ENCODE results near the gene DIO1. TPM values are rescaled to one million over a fixed set of nuclear protein-coding genes. Genes with fewer than 3 reads are reported as not detected.
A peak's percentile ranks its signal among the peaks of the same experiment; 100 is the strongest.

Gene DIO1
- total RNA-seq, 4 donors from 2014 or later = not detected

GRCh38 chr1:53895421-53895820 lies 1.4 kb downstream of the DIO1 start:
- no peak overlapping the region for H3K4me3 ChIP-seq
- 78% methylated on average over 6 of the region's 6 CpGs for WGBS
- no peak for TF ChIP-seq POLR2A (IDR thresholded peaks at IDR 0.05; ENCODE audit: low read depth)
- no peak for TF ChIP-seq EP300 (IDR thresholded peaks at IDR 0.05)
- no peak for TF ChIP-seq CTCF (IDR thresholded peaks at IDR 0.05)
- no peak for TF ChIP-seq POLR2AphosphoS5 (IDR thresholded peaks at IDR 0.05)
- DNase-seq (ENCODE audit: extremely low spot score) = no peak
- H3K9me3 ChIP-seq = no peaks in the 10 kb centered on the region
- H3K36me3 ChIP-seq = no peaks in the 10 kb centered on the region
- no peaks in the 10 kb centered on the region for H3K27me3 ChIP-seq
- no peak overlapping the region for H3K27ac ChIP-seq (replicated peaks in 1 of 4)
- intact Hi-C loops (cut with DNase I) = loop anchor here (5.0 kb wide), 1 partner anchor 52 kb away; the partner anchor contains the start of genes IFT25 and LRRC42
- H3K4me1 ChIP-seq = peaks cover 7 to 46% (median 43%) of the 10 kb centered on the region in 4 donors

GRCh38 chr1:53896635-53897229 lies 2.7 kb downstream of the DIO1 start:
- Histone ChIP-seq H3K27me3 (no peaks in the 10 kb centered on the region), H3K36me3 (no peaks in the 10 kb centered on the region), H3K4me1 (peaks cover 3 to 41% (median 39%) of the 10 kb centered on the region in 4 donors), H3K4me3 (no peak overlapping the region), H3K9me3 (no peaks in the 10 kb centered on the region), H3K27ac (replicated peaks in 1 of 4) (peak overlapping the region; percentile 48 to 76 (median 72))
- TF ChIP-seq EP300 (IDR thresholded peaks at IDR 0.05) = peak; percentile 66
- TF ChIP-seq CTCF (IDR thresholded peaks at IDR 0.05) = no peak
- peak; percentile 50 to 66 for TF ChIP-seq POLR2AphosphoS5 (IDR thresholded peaks at IDR 0.05)
- intact Hi-C loops (cut with DNase I) = loop anchor here (5.0 kb wide), 1 partner anchor 51 kb away; the partner anchor contains the start of genes IFT25 and LRRC42
- DNase-seq (ENCODE audit: extremely low spot score) = no peak
- WGBS = 42% methylated on average over 2 of the region's 2 CpGs

- Histone ChIP-seq H3K27me3 (no peaks in the 10 kb centered on the region), H3K4me3 (no peak overlapping the region), H3K9me3 (no peaks in the 10 kb centered on the region), H3K4me1 (peaks cover 3 to 46% (median 40%) of the 10 kb centered on the region in 4 donors), H3K27ac (replicated peaks in 1 of 4) (peak overlapping the region; percentile 48 to 76 (median 60)), H3K36me3 (no peaks in the 10 kb centered on the region)
- no peak for TF ChIP-seq POLR2A (IDR thresholded peaks at IDR 0.05; ENCODE audit: low read depth)
- no peak for TF ChIP-seq EP300 (IDR thresholded peaks at IDR 0.05)
- TF ChIP-seq POLR2AphosphoS5 (IDR thresholded peaks at IDR 0.05) = no peak
- TF ChIP-seq CTCF (IDR thresholded peaks at IDR 0.05) = no peak
- intact Hi-C loops (cut with DNase I) = loop anchor here (5.0 kb wide), 1 partner anchor 48 kb away; the partner anchor contains the start of genes IFT25 and LRRC42
- WGBS = 0% methylated on average over 2 of the region's 2 CpGs
- DNase-seq (ENCODE audit: extremely low spot score) = no peak
These were observed 5.2 kb downstream of the DIO1 start for GRCh38 chr1:53899206-53899628.

GRCh38 chr1:53899708-53900107 lies 5.7 kb downstream of the DIO1 start:
- peak overlapping the region in 1 of 4 donors; percentile 76 for H3K27ac ChIP-seq (replicated peaks in 1 of 4)
- DNase-seq (ENCODE audit: extremely low spot score) = no peak
- TF ChIP-seq POLR2AphosphoS5 (IDR thresholded peaks at IDR 0.05) (no peak), CTCF (IDR thresholded peaks at IDR 0.05) (no peak), POLR2A (IDR thresholded peaks at IDR 0.05; ENCODE audit: low read depth) (no peak), EP300 (IDR thresholded peaks at IDR 0.05) (no peak)
- H3K4me1 ChIP-seq = peaks cover 3 to 46% (median 40%) of the 10 kb centered on the region in 4 donors
- intact Hi-C loops (cut with DNase I) = loop anchor here (5.0 kb wide), 1 partner anchor 48 kb away; the partner anchor contains the start of genes IFT25 and LRRC42
- no peaks in the 10 kb centered on the region for H3K36me3 ChIP-seq
- 86% methylated on average over 3 of the region's 3 CpGs for WGBS
- no peaks in the 10 kb centered on the region for H3K27me3 ChIP-seq
- H3K9me3 ChIP-seq = no peaks in the 10 kb centered on the region
- no peak overlapping the region for H3K4me3 ChIP-seq

Measured in esophagus muscularis mucosa (tissue), 4 donors.